IMR-90 (cell line): ENCODE measurements around the gene EPB41L2. TPM values are rescaled to one million over a fixed set of nuclear protein-coding genes. Genes with fewer than 3 reads are reported as not detected.

Source experiments
- ATAC-seq: fragments of 200-7000 bp; cut with Tn5 transposase; 2 replicates; pipeline ENCODE4 v1.9.1; 2020; ENCODE audit warnings: low read depth, mild to moderate bottlenecking, moderate library complexity
- BruUV-seq: library from RNA; stranded (reverse); fragments of 400-500 nt; replicated peaks from 2 replicates; lab custom pipeline; 2021; lab: Mats Ljungman, UMichigan
- CTCF ChIA-PET: fragments of 300-600 bp; formaldehyde crosslinking; extraction: SDS; loops from one replicate; lab custom pipeline; 2021; ENCODE audit warnings: antibody characterized with exemption; lab: Yijun Ruan, JAX
- POLR2A ChIA-PET: fragments of 300-600 bp; sonication (Branson Sonifier 250); formaldehyde crosslinking; loops from one replicate; lab custom pipeline; 2022; ENCODE audit warnings: antibody characterized with exemption; ENCODE audit not compliant: unreplicated experiment; lab: Charles Lee
- DNase-seq: peaks from one replicate; pipeline ENCODE4 v3.0.0; 2013
- H2AFZ ChIP-seq: replicated peaks from 2 replicates; pipeline ENCODE3; 2013; ENCODE audit warnings: low read length, mild to moderate bottlenecking; ENCODE audit not compliant: poor library complexity
- H2AK5ac ChIP-seq: 2 replicates; pipeline ENCODE4 v1.6.1; 2013; ENCODE audit warnings: low read depth, low read length, inconsistent platforms
- H2AK9ac ChIP-seq: replicated peaks from 2 replicates; pipeline ENCODE3; 2013; ENCODE audit warnings: mild to moderate bottlenecking, low read depth, low read length, moderate library complexity; ENCODE audit not compliant: poor library complexity
- H2BK120ac ChIP-seq: 2 replicates; pipeline ENCODE4 v1.6.1; 2013; ENCODE audit warnings: low read depth, low read length, inconsistent platforms
- H2BK15ac ChIP-seq: 3 replicates; pipeline ENCODE4 v1.6.1; 2013; ENCODE audit warnings: low read depth, low read length, inconsistent platforms
- H2BK20ac ChIP-seq: 2 replicates; pipeline ENCODE4 v1.6.1; 2013; ENCODE audit warnings: low read depth, mild to moderate bottlenecking, inconsistent platforms, low read length, moderate library complexity
- H2BK5ac ChIP-seq: 2 replicates; pipeline ENCODE4 v1.6.1; 2013; ENCODE audit warnings: mild to moderate bottlenecking, low read depth, low read length, inconsistent platforms; ENCODE audit not compliant: poor library complexity, severe bottlenecking
- H3K14ac ChIP-seq: replicated peaks from 2 replicates; pipeline ENCODE4 v1.6.1; 2013; ENCODE audit warnings: low read depth, low read length, inconsistent platforms
- H3K18ac ChIP-seq: 2 replicates; pipeline ENCODE4 v1.6.1; 2013; ENCODE audit warnings: low read depth, low read length, control low read depth
- H3K23ac ChIP-seq: 2 replicates; pipeline ENCODE4 v1.6.1; 2013; ENCODE audit warnings: low read depth, low read length, inconsistent platforms
- H3K27ac ChIP-seq: 2 replicates; pipeline ENCODE4 v1.5.1; 2013; ENCODE audit warnings: mild to moderate bottlenecking, control low read depth, low read length; ENCODE audit not compliant: insufficient read depth
- H3K27me3 ChIP-seq: 2 replicates; pipeline ENCODE4 v1.6.1; 2013; ENCODE audit warnings: low read length; ENCODE audit not compliant: control insufficient read depth, insufficient read depth
- H3K36me3 ChIP-seq: 2 replicates; pipeline ENCODE4 v1.6.1; 2013; ENCODE audit warnings: low read length, mixed read lengths; ENCODE audit not compliant: control insufficient read depth, insufficient read depth
- H3K4ac ChIP-seq: 2 replicates; pipeline ENCODE4 v1.6.1; 2013; ENCODE audit warnings: low read depth, low read length, inconsistent platforms
- H3K4me1 ChIP-seq: 2 replicates; pipeline ENCODE4 v1.6.1; 2013; ENCODE audit warnings: low read length, mixed read lengths; ENCODE audit not compliant: control insufficient read depth, insufficient read depth
- H3K4me2 ChIP-seq: 2 replicates; pipeline ENCODE4 v1.6.1; 2013; ENCODE audit warnings: low read depth, mild to moderate bottlenecking, control low read depth, low read length, moderate library complexity
- H3K4me3 ChIP-seq: 2 replicates; pipeline ENCODE4 v1.5.1; 2013; ENCODE audit warnings: low read depth, mild to moderate bottlenecking, control low read depth, low read length, moderate library complexity; ENCODE audit not compliant: insufficient read depth
- H3K56ac ChIP-seq: 2 replicates; pipeline ENCODE4 v1.6.1; 2013; ENCODE audit warnings: low read length, inconsistent platforms; ENCODE audit not compliant: insufficient read depth; ENCODE audit errors: extremely low read depth
- H3K79me1 ChIP-seq, 2 experiments: 2 replicates each; pipeline ENCODE4 v1.6.1; 2013; ENCODE audit warnings: low read length in 2 of 2, inconsistent platforms in 1 of 2, low read depth in 1 of 2
- H3K9ac ChIP-seq: 2 replicates; pipeline ENCODE4 v1.6.1; 2013; ENCODE audit warnings: low read depth, low read length, control low read depth
- H3K9me1 ChIP-seq: 2 replicates; pipeline ENCODE4 v1.6.1; 2013; ENCODE audit warnings: low read length, inconsistent platforms; ENCODE audit not compliant: insufficient read depth
- H3K9me3 ChIP-seq: 2 replicates; pipeline ENCODE4 v1.6.1; 2013; ENCODE audit warnings: low read length; ENCODE audit not compliant: control insufficient read depth, insufficient read depth
- H4K20me1 ChIP-seq: 2 replicates; pipeline ENCODE4 v1.6.1; 2013; ENCODE audit warnings: low read length, inconsistent platforms; ENCODE audit not compliant: insufficient read depth
- H4K5ac ChIP-seq: 2 replicates; pipeline ENCODE4 v1.6.1; 2013; ENCODE audit warnings: mild to moderate bottlenecking, low read depth, low read length, control low read depth
- H4K8ac ChIP-seq, 2 experiments: 2 replicates each; pipeline ENCODE4 v1.6.1; 2013; ENCODE audit warnings: low read depth in 2 of 2, low read length in 2 of 2, control low read depth in 1 of 2, inconsistent platforms in 1 of 2
- H4K91ac ChIP-seq: 2 replicates; pipeline ENCODE4 v1.6.1; 2013; ENCODE audit warnings: low read depth, low read length, inconsistent platforms; ENCODE audit not compliant: insufficient read depth
- BHLHE40 ChIP-seq: fragments of 150-350 bp; IDR thresholded peaks from 2 replicates; pipeline ENCODE4 v1.6.1; 2016; ENCODE audit warnings: mild to moderate bottlenecking, low read depth, low read length
- CEBPB ChIP-seq: IDR thresholded peaks from 2 replicates; pipeline ENCODE4 v1.6.1; 2012; ENCODE audit warnings: low read depth, low read length, improper control_type of control experiment
- CHD1 ChIP-seq: IDR thresholded peaks from 2 replicates; pipeline ENCODE4 v1.6.1; 2012; ENCODE audit warnings: low read depth, low read length, improper control_type of control experiment
- FOS ChIP-seq: fragments of 150-350 bp; IDR thresholded peaks from 2 replicates; pipeline ENCODE4 v1.6.1; 2016; ENCODE audit warnings: low read depth, low read length
- MAFK ChIP-seq: IDR thresholded peaks from 2 replicates; pipeline ENCODE4 v1.6.1; 2012; ENCODE audit warnings: low read depth, low read length, improper control_type of control experiment
- MAZ ChIP-seq: IDR thresholded peaks from 2 replicates; pipeline ENCODE4 v1.6.1; 2012; ENCODE audit warnings: low read depth, mild to moderate bottlenecking, low read length, improper control_type of control experiment, moderate library complexity, borderline replicate concordance
- MXI1 ChIP-seq: IDR thresholded peaks from 2 replicates; pipeline ENCODE4 v1.6.1; 2012; ENCODE audit warnings: low read depth, mild to moderate bottlenecking, low read length, moderate library complexity, borderline replicate concordance
- NFE2L2 ChIP-seq: fragments of 150-350 bp; IDR thresholded peaks from 2 replicates; pipeline ENCODE4 v1.6.1; 2016; ENCODE audit warnings: low read depth, mild to moderate bottlenecking, low read length
- POLR2A ChIP-seq: IDR thresholded peaks from 2 replicates; pipeline ENCODE4 v1.6.1; 2012; ENCODE audit warnings: mild to moderate bottlenecking, low read depth, low read length
- RAD21 ChIP-seq: IDR thresholded peaks from 2 replicates; pipeline ENCODE4 v1.6.1; 2012; ENCODE audit warnings: low read length, improper control_type of control experiment
- RCOR1 ChIP-seq: IDR thresholded peaks from 2 replicates; pipeline ENCODE4 v1.6.1; 2012; ENCODE audit warnings: mild to moderate bottlenecking, low read length, improper control_type of control experiment; ENCODE audit not compliant: insufficient replicate concordance
- RFX5 ChIP-seq: IDR thresholded peaks from 2 replicates; pipeline ENCODE4 v1.8.0; 2012; ENCODE audit warnings: low read depth, mild to moderate bottlenecking, low read length, moderate library complexity
- SMC3 ChIP-seq: fragments of 150-350 bp; IDR thresholded peaks from 2 replicates; pipeline ENCODE4 v1.6.1; 2016; ENCODE audit warnings: low read depth, mild to moderate bottlenecking, antibody characterized with exemption, low read length, moderate library complexity
- WGBS, 2 experiments: methylation state at CpG; one replicate each; pipeline versions ENCODE4 v1.1.5 to v1.1.7; 2013; ENCODE audit warnings: missing lambda C conversion rate in 2 of 2; ENCODE audit not compliant: insufficient read length in 1 of 2; ENCODE audit errors: extremely low coverage in 2 of 2; 5-methylcytosine and 5-hydroxymethylcytosine counted together
- dilution Hi-C: fragments of 300-500 bp; cut with HindIII; formaldehyde crosslinking; loops from one replicate; pipeline ENCODE4 v1.14.3; 2018; ENCODE audit warnings: low sequenced_read_pairs; ENCODE audit not compliant: unreplicated experiment
- in situ Hi-C: fragments of 300-500 bp; cut with MboI; formaldehyde crosslinking; loops from 3 replicates; pipeline ENCODE4 v1.14.3; 2019; ENCODE audit warnings: low sequenced_read_pairs, inconsistent platforms, mixed read lengths
- intact Hi-C: fragments of 100-400 bp; cut with micrococcal nuclease; formaldehyde crosslinking; loops from 2 replicates; pipeline ENCODE4 v1.10.0; 2022
- polyA plus RNA-seq, 3 experiments: library from polyadenylated mRNA; depleted of rRNA; stranded (reverse); fragments of >200 nt; gene quantifications; 2 replicates each; pipeline ENCODE4 v1.2.3, GENCODE V29; 2012; ENCODE audit warnings: low replicate concordance in 1 of 3
- total RNA-seq: library from RNA; depleted of rRNA; stranded (reverse); fragments of >200 nt; gene quantifications from 2 replicates; pipeline ENCODE4 v1.2.3, GENCODE V29; 2012
- TF ChIP-seq, protein P1 (sequence below): conservative IDR thresholded peaks from 2 replicates; pipeline ENCODE4 v1.5.1; 2012; ENCODE audit warnings: mild to moderate bottlenecking, low read depth, low read length, improper control_type of control experiment
- TF ChIP-seq, protein P2 (sequence below): fragments of 150-350 bp; IDR thresholded peaks from 2 replicates; pipeline ENCODE4 v1.6.1; 2017; ENCODE audit warnings: mild to moderate bottlenecking, antibody characterized with exemption, low read length, low read depth
- TF ChIP-seq, protein P3 (sequence below): fragments of 150-350 bp; IDR thresholded peaks from 2 replicates; pipeline ENCODE4 v1.6.1; 2016; ENCODE audit warnings: low read depth, mild to moderate bottlenecking, low read length, moderate library complexity, borderline replicate concordance

The EPB41L2 gene
- total and polyA plus RNA-seq, 2 of the 4 experiments (the other 2 are of a cell fraction), result 85.7 to 99.8 TPM

DNA sequence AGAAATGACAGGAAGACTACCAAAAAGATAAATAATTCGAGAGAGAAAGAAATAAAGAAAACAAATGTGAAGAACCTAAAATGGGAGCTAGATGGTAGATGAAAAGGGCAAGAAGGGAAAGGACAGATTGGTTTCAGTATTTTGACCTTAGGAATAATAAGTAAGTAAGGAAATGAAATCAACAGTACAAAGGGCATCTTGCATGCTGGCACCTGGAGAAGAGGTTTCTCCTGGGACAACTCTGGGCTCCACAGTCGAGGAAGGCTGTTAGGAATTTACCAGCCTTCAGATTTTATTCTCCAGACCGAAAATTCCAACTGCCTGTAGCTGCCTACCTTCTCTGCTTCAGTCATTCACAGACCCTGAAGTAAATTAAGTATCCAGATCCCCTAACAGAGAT, 155.4 kb downstream of the EPB41L2 start:
- no peak overlapping the region for H3K4me3 ChIP-seq
- H3K23ac ChIP-seq, result no peak overlapping the region
- POLR2A ChIA-PET, result no interaction called here
- ATAC-seq (no peak), DNase-seq (no peak)
- no peak overlapping the region for H3K56ac ChIP-seq
- H3K9me1 ChIP-seq, result peaks cover 4% of the 10 kb centered on the region; the same call in 1 of the 2 replicates
- peak overlapping the region; percentile 2; the same call in 1 of the 2 replicates for H3K4me2 ChIP-seq
- no peak overlapping the region for H2AK9ac ChIP-seq
- TF ChIP-seq, protein P1, sequence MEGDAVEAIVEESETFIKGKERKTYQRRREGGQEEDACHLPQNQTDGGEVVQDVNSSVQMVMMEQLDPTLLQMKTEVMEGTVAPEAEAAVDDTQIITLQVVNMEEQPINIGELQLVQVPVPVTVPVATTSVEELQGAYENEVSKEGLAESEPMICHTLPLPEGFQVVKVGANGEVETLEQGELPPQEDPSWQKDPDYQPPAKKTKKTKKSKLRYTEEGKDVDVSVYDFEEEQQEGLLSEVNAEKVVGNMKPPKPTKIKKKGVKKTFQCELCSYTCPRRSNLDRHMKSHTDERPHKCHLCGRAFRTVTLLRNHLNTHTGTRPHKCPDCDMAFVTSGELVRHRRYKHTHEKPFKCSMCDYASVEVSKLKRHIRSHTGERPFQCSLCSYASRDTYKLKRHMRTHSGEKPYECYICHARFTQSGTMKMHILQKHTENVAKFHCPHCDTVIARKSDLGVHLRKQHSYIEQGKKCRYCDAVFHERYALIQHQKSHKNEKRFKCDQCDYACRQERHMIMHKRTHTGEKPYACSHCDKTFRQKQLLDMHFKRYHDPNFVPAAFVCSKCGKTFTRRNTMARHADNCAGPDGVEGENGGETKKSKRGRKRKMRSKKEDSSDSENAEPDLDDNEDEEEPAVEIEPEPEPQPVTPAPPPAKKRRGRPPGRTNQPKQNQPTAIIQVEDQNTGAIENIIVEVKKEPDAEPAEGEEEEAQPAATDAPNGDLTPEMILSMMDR, result no peak
- TF ChIP-seq CEBPB (no peak), MAFK (no peak), RCOR1 (no peak), CHD1 (no peak), RAD21 (no peak), MXI1 (no peak), BHLHE40 (no peak), FOS (no peak), MAZ (no peak), RFX5 (no peak), POLR2A (no peak), SMC3 (no peak), NFE2L2 (no peak)
- TF ChIP-seq, protein P2, sequence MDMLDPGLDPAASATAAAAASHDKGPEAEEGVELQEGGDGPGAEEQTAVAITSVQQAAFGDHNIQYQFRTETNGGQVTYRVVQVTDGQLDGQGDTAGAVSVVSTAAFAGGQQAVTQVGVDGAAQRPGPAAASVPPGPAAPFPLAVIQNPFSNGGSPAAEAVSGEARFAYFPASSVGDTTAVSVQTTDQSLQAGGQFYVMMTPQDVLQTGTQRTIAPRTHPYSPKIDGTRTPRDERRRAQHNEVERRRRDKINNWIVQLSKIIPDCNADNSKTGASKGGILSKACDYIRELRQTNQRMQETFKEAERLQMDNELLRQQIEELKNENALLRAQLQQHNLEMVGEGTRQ, result no peak
- TF ChIP-seq, protein P3, sequence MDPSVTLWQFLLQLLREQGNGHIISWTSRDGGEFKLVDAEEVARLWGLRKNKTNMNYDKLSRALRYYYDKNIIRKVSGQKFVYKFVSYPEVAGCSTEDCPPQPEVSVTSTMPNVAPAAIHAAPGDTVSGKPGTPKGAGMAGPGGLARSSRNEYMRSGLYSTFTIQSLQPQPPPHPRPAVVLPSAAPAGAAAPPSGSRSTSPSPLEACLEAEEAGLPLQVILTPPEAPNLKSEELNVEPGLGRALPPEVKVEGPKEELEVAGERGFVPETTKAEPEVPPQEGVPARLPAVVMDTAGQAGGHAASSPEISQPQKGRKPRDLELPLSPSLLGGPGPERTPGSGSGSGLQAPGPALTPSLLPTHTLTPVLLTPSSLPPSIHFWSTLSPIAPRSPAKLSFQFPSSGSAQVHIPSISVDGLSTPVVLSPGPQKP, result no peak
- 0 out of 3 replicates have a peak overlapping the region, but pooled peaks have one; percentile 1 for H2BK15ac ChIP-seq
- no TSS peak for BruUV-seq
- H4K20me1 ChIP-seq, result peaks cover 21% of the 10 kb centered on the region
- H2BK120ac ChIP-seq, result no peak overlapping the region
- H3K27ac ChIP-seq, result peak overlapping the region; percentile 21; the same call in 1 of the 2 replicates
- CTCF ChIA-PET, result no interaction called here
- H2BK20ac ChIP-seq, result no peak overlapping the region
- no peak overlapping the region for H4K8ac ChIP-seq
- peaks cover 14% of the 10 kb centered on the region for H3K4me1 ChIP-seq
- 100% methylated on average over 1 of the region's 3 CpGs; no CpG with 5 or more reads in 1 of the 2 experiments for WGBS, 2 experiments
- no peak overlapping the region for H4K91ac ChIP-seq
- peak overlapping the region; percentile 43 for H2BK5ac ChIP-seq
- H3K9ac ChIP-seq, result no peak overlapping the region
- no peaks in the 10 kb centered on the region for H3K36me3 ChIP-seq
- H2AFZ ChIP-seq, result no peak overlapping the region
- peak overlapping the region; percentile 44 for H3K18ac ChIP-seq
- no peak overlapping the region for H2AK5ac ChIP-seq
- no peaks in the 10 kb centered on the region for H3K9me3 ChIP-seq
- dilution Hi-C loops (no loop called here), in situ Hi-C loops (no loop called here), intact Hi-C loops (loop anchor here (5.0 kb wide), 1 partner anchor 60 kb away; no protein-coding TSS in a partner anchor)
- peaks cover 22 to 44% of the 10 kb centered on the region in 2 experiments for H3K79me1 ChIP-seq
- no peaks in the 10 kb centered on the region for H3K27me3 ChIP-seq
- no peak overlapping the region for H3K4ac ChIP-seq
- peak overlapping the region; percentile 16; the same call in 1 of the 2 replicates for H4K5ac ChIP-seq
- no peak overlapping the region for H3K14ac ChIP-seq
